HG03139 (cell line): ENCODE data around the gene DMRTA2.

Experiments used
- ATAC-seq: cut with Tn5 transposase; IDR thresholded peaks from one replicate; pipeline ENCODE4 v1.9.1; 2021; ENCODE audit not compliant: unreplicated experiment

Gene DMRTA2

DNA sequence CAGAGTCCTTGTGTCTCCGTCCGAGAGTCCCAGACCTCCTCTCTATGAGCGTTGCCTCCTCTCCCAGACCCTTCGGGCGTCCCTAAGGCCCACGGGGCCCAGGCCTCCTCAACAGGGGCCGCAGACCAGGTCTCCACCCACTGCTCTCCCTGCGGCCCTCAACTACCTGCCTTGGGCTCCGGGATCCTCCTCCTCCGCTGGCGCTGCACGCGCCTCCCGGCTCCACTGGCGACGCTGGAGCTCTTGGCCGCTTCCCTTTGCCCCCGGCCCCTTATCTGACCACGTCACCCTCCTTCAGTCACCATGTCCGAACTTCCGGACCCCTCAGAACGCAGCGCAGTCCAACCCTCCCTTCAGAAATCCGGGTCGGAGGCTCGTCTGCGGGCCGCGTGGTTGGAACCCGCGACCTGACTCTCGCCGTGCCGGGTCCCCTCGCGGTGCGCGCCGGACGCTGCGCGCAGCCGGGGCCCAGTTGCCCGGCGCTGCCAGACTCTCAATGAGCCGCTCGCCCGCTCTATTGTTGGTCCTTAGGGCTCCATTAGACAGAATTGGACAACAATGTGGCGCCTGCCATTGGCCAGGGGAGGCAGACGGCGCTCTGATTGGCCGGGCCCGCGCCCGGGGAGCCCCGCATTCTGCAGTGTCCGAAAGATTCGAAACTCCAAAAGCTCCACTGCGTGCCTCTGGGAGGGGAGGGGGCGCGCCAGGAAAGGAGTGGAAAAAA lies at the start of gene DMRTA2:
Gene DMRTA2 (minus strand): TSS at position 498 of the 724 bp plus-strand sequence. CDS start 1,907 bp downstream, outside the sequence.
- ATAC-seq = no peak

DNA sequence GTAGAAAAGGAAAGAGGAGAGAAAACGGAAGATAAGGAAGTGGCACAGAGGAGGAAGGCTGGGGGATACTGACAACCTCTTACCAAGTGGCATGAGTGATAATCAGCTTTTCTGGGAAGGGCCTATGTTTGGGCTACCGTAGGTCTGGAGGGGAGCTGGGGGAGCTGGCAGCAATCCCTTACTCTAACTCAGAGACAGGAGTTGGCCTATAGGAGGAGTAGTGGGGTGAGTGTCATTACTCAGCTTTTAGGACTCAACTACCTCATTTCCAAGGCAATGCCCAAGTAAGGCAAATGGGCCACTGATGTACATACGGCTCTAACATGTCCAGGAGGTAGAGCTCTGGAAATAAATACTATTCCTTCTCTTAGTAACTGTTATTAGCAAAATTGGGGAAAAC lies 48.7 kb upstream of the DMRTA2 start:
- ATAC-seq = no peak

DNA sequence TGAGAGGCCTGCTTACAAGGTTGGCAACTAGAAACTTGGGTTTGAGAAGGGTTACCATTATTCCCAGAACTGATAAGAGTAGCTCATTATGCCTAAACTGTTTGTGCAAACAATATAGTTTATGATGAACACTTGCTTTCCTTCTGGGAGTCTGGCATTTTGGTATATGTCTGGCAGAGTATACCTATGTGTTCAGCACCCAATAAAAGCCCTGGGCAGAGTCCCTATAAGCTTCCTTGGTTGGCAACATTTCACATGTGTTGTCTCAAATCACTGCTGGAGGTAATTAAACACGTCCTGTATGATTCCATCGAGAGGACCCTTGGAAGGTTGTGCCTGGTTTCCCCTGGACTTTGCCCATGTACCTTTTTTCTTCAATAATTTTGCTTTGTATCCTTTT lies 39.7 kb upstream of the DMRTA2 start:
- no peak for ATAC-seq

DNA sequence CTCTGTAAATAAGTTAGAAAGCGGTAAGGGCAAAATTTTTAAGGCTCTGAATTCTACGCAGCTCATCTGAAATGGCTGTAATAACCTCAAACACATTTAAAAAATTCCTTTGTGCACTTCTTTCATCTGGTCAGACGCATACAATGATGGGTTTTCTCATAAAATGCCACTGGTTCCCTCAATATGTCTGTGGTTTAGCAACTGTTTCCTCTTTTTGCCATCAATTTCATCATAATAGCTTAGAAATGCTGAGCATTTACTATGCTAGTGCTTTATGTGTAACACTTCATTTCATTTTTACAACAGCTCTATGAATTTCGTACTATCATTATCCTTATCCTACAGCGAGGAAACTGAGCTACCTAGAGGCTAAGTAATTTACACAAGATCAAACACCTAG lies 35.3 kb upstream of the DMRTA2 start:
- ATAC-seq = no peak

DNA sequence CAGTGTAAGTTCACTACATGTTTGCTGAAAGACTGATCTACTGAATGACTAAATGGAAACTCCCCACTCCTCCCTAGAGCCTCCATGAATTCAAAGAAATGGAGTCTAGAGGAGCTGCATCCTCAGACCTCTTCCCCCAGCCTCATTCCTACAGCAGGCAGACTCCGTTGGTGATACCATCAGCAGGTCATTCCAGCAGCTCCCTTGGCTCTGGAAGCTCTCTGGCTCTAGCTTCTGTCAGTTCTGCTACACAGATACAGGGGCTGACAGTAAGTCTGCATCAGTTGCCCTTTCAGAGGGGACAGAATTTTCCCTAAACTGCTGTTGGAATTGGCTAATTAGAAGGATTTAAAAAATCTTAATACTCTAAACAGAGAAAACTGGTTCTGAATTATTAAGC lies 31.7 kb upstream of the DMRTA2 start:
- no peak for ATAC-seq

DNA sequence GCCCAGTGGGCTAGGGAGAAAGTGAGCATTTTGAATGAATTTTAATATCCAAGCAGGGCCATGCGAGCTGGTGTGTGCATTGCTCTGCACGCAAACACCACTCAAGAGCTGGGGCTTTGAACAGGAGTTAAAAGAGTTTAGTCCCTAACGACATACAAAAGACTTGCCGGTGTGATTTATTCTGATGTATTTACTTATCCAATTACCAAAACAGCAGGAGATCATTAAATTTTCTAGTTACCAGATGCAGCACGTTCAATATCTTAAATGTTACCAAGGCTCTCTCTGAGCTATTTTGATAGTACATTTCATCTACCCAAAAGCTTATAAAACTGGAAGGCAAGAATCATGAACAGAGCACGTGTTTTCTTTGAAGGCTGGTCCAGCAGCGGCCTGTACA lies 30.0 kb upstream of the DMRTA2 start:
- ATAC-seq = no peak

DNA sequence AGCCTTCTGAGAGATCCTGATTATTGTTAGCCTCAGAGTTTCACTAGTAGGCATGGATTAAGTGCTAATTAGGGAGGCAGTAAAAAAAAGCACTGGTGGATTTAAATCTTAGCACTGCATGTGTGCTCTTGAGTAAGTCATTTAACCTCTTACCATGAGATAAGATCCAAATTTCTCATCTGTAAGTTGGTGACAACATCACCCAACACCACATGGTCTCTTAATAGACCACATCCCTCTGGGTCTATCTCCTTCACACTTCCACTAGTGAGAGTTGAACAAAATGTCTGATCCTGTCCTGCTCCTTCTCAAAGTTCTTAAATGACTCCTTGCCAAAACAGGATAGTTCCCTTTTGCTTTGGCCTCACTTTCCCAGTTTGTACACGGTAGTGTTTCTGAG lies 29.5 kb upstream of the DMRTA2 start:
- ATAC-seq = no peak

DNA sequence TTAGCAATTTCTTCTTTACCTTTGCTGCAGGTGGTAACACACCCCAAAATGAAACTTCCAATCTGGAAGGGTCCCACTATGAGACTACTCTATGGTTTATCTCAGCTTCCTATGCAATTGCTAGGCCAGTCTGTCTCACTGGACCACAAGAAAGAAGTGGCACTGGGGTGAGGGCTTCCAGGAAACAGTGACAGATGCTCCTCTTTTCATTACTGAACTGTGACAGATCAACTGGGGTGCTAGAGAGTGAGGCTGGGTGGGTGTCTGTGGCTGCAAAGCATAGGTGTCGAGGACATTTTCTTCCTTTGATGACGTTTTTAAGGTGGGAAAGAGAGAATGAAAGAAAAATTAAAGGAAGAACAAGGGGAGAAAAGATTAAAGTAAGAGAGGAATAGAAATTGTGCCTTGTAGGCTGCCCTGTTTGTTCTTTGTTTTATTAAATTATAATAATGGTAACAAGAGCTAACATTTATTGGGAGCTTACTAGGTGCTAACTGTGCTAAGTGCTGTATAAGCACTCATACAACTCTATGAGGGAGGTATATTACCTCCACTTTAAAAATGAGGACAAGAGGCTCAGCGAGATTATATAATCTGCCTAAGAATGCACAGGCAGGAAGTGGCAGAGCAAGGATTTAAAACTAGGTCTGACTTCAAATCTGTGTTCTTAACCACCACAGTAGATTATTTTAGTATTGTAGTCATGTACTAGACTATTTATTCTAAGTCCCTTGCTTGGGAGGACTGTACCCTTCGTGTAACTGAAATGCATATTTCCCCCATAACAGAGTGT lies 27.8 kb upstream of the DMRTA2 start:
- ATAC-seq = no peak

DNA sequence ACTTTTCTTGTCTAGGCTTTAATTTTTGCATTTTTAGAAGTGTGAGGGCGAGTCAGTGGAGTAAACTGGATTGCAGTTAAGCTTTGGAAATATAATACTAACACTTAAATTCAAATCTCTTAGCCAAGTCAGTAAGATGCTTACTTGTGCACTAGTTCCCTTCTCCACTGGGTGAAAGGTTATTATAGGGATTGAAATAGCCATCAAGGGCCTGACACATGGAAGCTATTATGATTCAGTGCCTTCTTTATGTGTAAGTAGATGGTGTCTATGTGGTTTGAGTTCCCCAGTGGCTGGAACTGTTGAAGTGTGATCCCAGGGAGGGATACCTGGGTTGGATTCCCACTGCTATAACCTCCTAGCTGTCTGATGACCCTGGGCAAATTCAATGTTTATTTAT lies 24.7 kb upstream of the DMRTA2 start:
- no peak for ATAC-seq

DNA sequence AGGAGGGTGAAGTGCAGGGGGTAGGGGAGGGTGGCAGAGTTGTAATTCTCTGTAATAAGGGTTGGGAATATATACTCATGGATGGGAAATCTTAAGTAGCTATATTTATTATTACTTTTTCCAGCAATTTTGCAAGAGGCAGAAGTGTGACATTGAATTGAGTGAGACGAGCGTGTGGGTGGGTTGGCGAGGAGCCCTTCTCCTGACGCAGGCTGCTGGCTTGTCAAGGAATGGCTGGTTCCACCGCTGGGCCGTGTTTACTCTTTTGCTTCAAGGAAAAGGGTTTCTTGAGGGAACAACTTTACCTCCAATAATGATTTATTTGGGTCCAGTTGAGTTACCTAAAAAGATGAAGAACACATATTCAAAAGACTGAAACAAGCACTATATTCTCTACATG lies 17.9 kb upstream of the DMRTA2 start:
- ATAC-seq = no peak

DNA sequence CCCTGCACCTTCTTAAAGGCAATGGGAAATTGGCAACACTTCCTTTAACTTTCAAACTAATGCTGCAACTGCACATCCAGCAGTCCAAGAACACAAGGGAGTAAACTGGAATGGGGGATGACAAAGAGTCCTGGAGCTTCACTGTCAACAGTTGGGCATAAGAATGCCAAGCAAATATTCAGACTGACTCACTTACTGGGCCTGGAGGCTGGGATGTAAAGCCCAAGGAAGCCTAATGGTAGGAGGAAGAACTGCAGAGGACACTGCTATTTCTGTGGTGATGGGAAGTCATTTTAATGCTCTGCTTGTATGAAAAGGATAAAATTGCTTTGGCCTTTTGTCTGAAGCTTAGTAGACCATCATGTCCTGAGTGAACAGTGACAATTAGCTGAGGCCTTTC lies 15.7 kb upstream of the DMRTA2 start:
- ATAC-seq = no peak

DNA sequence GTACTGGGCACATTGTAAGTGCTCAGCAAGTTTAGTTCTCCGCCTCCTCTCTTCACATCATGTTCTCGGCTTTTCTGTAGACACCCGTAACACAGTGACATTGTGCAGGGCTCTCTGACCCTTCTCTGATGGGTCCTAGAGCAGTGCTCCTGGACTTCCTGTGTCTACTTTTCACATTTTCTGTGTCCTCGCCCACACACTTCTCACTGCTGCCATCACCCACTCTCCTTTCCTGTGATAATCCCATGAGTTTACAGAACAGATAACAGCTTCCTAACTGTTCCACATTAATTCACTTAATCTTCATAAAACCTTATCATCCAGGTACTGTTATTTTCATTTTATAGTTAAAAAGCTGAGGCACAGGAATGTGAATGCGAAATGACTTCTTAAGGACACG lies 13.2 kb upstream of the DMRTA2 start:
- no peak for ATAC-seq

DNA sequence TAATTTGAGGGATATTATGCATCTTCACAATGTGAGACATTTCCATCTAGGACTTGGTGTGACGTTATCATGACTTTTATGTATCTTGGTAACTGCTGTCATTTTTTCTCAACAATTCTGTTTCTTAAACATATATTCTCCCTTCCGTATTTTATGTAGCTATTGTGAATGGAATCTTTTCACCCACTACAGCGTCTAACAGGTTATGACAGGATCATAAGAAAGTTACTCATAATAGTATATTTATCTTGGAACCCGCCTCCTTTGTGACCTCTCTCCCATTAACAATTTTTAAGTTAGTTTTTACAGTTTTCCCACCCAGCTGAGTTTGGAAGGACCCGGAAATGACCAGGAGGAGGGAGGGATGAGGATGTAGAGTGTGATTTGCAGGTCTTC lies 6.8 kb upstream of the DMRTA2 start:
- no peak for ATAC-seq

DNA sequence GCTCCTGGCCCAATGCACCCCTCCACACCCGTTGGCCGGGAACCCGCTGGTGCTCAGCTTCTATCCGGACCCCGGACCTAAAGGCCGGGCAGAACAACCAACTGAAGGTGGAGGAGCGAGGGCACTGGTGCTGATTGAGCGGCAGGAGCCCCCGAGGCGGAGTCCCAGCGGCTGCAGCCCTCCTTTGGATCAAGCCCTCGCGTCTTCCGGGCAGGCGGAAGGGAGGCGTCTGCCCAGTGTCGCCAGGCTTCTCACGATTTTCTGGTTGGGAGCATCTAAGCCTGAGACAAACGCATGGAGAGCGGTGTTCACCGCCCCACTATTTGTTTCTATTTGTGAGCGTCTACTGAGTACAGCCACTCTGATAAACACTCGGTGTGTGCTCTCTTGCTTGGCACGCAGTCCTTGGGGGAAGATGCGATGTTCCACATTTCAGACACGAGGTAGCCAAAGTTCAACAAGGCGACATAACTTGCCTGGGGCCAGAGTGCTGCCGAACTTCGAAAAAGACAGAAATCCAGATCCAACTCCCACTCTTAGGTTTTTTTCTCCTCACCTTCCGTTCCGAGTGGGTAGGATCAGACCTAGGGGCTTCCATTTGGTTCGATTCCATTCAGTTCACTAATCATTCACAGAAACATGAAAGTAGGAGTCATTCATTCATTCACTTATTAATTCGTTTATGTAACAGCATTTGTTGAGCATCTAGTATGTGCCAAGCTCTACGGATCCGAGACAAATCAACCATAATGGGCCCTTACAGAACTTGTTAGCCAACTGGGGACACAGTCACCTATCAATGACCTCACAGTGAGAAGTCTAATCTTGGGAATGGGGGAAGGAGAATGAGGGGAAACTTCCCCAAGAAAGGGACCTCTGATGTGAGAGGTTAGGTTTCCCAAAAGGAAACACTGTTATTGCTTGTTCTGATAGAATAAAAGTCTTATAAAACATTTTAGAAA lies 4.9 kb upstream of the DMRTA2 start:
- no peak for ATAC-seq

DNA sequence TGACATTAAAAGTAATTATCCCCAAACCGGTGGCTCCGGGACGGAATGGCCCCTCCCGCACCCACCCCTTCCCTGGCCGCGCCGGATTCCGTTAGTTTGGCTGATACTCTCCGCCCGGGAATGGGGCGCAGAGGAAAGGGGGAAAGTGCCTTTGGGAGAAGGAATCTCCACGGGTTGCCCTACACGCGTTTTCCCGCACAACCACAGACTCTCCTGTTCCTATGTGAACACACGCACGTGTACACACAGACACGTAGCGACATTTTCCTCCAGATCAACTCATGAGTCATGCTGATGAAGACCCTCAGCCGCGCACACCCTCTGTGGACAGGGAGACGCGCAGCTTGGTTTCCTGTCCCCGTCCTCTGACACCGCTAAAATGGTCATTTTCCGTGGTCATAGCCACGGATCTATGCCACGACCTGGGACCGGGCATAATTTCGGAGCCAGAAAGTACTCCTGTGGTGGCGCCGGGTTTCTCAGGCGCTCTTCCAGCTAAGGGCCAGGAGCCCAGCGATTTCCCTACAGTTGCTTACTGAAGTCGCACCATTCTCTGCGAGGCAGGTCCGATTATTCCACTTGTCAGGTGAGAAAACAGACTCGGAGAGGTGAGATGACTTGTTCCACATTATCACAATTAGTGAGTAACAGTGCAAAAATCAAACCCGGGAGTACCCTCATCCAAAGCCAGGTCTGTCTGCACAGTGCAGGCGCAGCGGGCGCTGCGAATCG lies 4.0 kb upstream of the DMRTA2 start:
- no peak for ATAC-seq

DNA sequence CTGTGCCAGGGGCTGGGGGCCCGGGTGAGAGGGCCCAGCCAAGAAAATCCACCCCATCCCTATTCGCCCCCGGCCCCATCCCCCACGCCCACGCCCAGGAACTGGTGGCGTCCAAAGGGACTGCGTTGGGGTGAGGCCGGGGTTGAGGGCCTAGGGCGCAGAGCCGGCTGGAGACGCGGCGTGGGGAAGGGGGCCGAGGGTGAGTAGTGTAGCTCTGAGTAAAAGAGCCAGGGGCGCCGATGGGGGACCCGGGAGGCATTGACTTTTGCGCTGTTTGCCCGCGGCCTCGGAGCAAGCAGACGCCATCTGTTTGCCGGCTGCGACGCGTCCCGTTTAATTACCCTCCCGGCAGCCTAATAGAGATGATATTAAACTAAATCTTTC lies 3.5 kb upstream of the DMRTA2 start:
- no peak for ATAC-seq

DNA sequence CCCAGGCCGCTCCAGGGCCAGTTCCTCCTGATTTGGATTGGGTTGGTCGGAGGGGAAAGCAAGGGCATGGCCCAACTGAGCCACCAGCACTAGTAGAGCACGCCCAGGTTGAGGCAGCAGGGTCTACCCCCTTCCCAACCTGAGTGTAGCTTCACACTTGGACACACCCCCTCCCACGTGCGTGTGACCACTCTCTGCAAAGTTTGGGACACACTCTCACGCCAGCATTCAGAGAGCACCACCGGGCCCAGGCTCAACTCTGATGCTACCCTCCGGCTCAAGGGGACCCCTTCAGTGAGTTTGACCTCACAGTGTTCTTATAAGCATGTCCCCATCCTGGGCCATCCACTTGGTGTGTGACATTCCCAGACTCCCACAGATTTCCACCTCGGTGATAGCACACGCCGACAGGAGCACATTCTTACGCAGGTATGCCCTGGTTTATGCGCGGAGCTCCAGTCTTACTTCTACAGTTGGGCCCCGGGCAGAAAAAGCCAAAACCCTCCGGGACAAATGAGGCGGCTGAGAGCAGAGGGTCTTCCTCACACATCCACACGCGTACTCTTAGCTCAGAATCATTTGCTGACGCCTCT lies 3.0 kb upstream of the DMRTA2 start:
- no peak for ATAC-seq

DNA sequence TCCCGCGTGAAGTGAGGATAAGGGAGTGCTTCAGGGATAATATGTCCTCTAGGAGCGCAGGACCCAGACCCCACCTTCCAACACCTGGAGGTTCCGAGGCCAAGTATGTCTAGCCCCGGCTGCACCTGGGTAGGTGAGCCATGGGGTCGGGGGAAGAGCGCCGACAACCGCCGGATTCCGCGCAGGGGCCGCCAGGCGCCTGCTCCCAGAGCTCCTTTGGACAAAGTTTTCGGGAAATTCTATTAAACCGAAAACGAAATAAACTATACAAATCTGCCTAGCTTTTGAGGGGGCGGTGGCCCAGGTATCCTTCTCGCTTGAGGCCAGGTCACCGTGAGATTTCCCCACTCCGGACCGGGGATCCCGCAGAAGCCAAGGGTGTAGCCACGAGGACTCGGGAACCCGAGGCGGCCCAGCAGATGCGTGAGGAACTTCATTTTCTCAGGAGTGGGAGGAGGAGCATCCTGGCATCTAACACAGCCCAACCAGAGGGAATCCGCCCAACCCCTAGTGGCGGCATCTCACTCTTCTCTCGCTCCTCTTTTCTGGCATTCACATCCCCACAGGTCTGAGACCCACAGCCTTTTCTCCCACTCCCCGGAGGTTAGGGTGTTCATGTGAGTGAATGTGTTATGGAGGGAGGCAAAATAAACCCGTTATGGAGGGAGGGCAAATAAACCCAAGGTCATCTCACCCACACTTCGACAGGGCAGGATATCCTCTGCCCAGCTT lies 2.3 kb upstream of the DMRTA2 start:
- no peak for ATAC-seq

DNA sequence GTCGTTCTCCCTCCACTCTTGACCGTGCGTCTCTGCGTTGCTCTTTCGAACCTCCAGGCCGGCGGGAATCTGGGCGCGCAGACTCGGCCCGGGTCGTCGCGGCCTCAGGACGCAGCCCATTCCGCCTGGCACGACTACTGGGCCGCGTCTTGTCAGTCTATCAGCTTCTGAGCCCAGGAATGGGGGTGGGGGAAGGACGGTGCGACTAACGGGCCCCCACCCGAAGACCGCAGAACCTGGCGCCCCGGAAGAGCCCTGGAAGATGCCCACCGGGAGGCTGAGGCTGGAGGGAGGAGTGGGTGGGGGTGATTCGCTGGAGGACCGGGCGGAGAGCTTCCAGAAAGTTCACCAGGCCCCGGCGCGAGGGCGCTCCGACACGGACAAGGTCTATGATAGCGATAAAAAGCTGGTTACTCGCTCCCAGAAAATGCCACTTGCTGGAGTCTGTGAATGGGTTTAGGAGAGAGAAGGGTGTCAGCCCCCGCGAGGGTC lies 1.7 kb upstream of the DMRTA2 start:
- no peak for ATAC-seq
